Activated naive CD4-positive, alpha-beta T cell treated with Interleukin-2 at 50 U/mL for 16 hours (primary cell): ENCODE results near the gene PADI2.

ENCODE experiments used
- DNase-seq: peaks from one replicate; pipeline ENCODE4 v3.0.0-alpha.2; 2020

PADI2 gene

GRCh38 chr1:17119076-17119772 is at the start of gene PADI2:
Gene PADI2 (minus strand): TSS chr1:17119451. CDS start chr1:17119371, 80 bp downstream.
- peak; percentile 59 for DNase-seq

GRCh38 chr1:17168091-17168876 is 49.0 kb upstream of the PADI2 start:
- no peak for DNase-seq

GRCh38 chr1:17167786-17168090 is 48.5 kb upstream of the PADI2 start:
- DNase-seq, result no peak

- no peak for DNase-seq
Observed at GRCh38 chr1:17167041-17167785, 48.0 kb upstream of the PADI2 start.

GRCh38 chr1:17165823-17166222 is 46.6 kb upstream of the PADI2 start:
- DNase-seq, result no peak

- no peak for DNase-seq
Observed at GRCh38 chr1:17163789-17164666, 44.8 kb upstream of the PADI2 start.

GRCh38 chr1:17163371-17163770 is 44.1 kb upstream of the PADI2 start:
- DNase-seq, result no peak

DNA sequence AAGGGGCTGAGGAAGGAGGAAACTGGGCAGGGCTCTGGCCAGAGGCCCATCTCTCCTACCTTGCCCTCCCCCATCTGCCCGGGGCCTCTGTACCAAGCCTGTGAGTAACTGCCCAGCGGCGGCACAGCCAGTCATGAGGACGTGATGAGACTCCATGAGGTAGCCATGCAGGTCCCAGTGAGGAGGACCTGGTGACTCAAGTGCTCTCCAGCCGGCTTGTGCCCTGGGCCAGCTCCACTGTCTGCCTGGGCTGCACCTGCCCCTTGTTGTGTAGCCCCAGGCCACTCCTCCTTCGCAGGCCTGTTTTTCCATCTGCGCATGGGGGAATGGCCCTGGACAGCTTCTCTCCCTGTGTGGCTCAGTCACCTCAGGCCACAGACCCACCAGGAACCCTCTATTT is 43.7 kb upstream of the PADI2 start:
- no peak for DNase-seq

- no peak for DNase-seq
Observed at GRCh38 chr1:17161926-17162800, 42.9 kb upstream of the PADI2 start.

DNA sequence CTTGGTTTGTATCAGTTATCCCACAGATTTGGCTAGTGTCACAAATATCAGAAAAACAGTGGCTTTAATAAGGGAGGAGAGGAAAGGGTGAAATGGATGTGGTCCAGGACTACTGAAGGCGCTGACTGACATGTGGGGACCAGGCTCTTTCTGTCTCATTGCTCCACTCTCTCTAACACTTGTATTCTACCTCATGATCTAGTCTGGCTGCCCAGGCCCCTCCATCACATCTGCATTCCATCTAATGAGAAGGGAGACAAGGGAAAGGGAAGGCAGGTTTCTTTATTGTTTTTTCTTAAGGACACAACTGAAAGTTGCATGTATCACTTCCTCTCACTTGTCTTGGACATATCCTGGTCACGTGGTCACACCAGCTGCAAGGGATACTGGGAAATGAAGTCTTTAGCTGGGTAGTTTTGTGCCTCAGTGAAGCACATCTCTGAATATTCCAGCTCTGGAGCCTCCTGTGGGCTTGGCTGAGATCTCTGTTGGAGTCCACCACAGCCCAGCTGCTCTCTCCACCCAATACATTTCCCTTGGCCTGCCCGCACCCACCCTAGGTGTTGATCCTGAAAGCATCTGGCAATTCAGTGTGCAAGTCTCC is 42.0 kb upstream of the PADI2 start:
- no peak for DNase-seq

DNA sequence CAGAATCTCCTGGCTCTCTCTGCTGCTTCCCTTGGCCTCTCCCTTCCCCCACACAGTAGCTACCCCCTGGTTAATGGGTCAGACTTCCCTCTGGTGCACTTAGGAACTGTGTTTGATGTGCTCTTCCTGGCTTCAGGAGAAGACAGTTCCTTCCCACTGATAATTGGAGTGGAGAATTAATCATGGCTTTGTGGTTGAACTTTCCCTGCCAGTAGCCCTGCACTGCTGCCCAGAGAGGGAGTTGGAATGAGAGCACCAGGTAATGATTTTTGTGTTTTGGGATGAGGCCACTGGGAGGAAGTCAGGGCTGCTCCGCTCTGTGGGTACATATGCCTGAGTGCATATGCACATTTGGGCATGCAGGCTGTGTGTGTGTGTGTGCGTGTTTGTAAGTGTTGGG is 39.7 kb upstream of the PADI2 start:
- no peak for DNase-seq

DNA sequence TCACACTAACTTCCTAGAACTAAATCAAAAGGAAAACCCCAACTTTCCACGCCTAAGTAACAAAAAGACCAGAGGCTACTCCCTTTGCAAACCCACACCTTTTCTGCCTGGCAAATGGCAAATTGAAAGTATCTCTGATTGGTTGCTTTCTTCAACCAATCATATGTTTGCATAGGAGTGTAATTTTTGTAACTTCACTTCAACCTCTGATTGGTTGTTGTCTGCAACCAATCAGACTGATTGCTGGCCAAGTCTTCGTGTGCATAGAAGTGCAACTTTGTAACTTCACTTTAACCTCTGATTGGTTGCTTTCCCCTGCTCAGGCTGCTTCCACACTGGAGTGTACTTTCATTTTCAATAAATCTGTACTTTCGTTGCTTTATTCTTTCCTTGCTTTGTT is 36.9 kb upstream of the PADI2 start:
- no peak for DNase-seq

- DNase-seq, result no peak
Observed at GRCh38 chr1:17155257-17155920, 36.1 kb upstream of the PADI2 start.

DNA sequence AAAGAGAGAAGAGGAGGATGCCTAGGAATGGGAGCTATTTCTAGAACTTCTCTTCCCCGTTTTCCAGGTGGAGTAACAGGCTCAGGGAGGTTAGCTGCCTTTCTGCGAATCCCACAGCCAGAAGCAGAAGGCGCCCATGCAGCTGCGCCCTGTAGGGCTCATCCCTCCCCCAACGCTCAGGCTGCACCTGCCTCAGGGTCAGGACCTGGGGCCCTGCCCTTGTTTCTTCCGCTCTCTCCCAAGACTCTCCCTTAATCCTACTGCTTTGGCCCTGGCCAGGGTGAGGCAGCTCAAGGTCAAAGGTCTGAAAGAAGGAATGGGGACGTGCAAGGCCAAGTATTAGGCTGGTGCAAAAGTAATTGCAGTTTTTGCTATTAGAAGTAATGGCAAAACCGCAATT is 30.5 kb upstream of the PADI2 start:
- no peak for DNase-seq

GRCh38 chr1:17148950-17149608 is 29.8 kb upstream of the PADI2 start:
- DNase-seq, result no peak

DNA sequence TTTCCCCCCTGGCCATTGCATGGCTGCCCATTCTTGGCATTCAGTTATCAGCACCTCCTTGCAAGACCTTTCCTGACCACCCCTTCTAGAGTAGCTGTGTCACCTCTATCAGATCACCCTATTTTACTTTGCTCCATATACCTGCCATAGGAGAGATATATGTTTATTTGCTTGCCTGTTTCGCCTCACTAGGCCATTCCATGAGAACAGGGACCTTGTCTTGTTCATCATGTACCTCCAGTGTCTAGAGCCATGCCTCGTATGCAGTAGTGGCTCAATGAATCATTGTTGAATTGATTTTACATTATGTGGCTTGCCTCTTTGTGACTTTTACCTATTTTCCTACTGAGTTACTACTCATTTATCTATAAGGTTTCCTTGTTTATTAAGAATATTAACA is 26.4 kb upstream of the PADI2 start:
- no peak for DNase-seq

- DNase-seq, result no peak
Observed at GRCh38 chr1:17143760-17144159, 24.5 kb upstream of the PADI2 start.

GRCh38 chr1:17141441-17142197 is 22.4 kb upstream of the PADI2 start:
- DNase-seq, result no peak

DNA sequence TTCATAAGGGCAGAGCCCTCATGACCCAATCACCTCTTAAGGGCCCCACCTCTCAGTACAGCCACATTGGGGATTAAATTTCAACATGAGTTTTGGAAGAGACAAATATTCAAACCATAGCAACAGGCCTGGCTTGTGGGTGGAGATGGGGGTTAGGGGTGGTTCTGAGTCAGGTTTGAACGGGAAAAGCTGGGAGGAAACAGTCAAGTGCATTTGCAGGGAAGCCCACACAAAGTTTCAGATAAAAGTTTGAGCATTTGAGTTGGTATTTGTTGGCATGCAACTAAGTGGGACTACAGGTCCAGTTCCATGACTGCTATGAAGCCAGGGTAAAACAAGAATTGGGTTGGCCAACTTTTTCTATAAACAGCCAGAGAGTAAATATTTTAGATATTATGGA is 21.0 kb upstream of the PADI2 start:
- no peak for DNase-seq

GRCh38 chr1:17139637-17140036 is 20.4 kb upstream of the PADI2 start:
- DNase-seq, result no peak
